Neural cell (in vitro differentiated cells): Measurements from ENCODE around the gene SGCD.

ENCODE experiments used
- EZH2 ChIP-seq: fragments of 200-600, 300-800 bp; shearing (Covaris generic), sonication (generic); IDR thresholded peaks from 2 replicates; pipeline ENCODE4 v1.6.1; 2014; ENCODE audit warnings: antibody characterized with exemption, low read length, borderline replicate concordance, mild to moderate bottlenecking; ENCODE audit not compliant: insufficient read depth, poor library complexity, severe bottlenecking
- MXI1 ChIP-seq: fragments of 450-650 bp; conservative IDR thresholded peaks from 2 replicates; pipeline ENCODE4 v1.6.1; 2014; ENCODE audit warnings: antibody characterized with exemption, mild to moderate bottlenecking; ENCODE audit not compliant: poor library complexity, severe bottlenecking
- RAD21 ChIP-seq: fragments of 450-650 bp; conservative IDR thresholded peaks from 2 replicates; pipeline ENCODE4 v1.6.1; 2014; ENCODE audit warnings: antibody characterized with exemption, mild to moderate bottlenecking, moderate library complexity
- TF ChIP-seq, protein P1 (sequence below): fragments of 450-650 bp; IDR thresholded peaks from 2 replicates; pipeline ENCODE4 v1.5.1; 2014; ENCODE audit warnings: antibody characterized with exemption, mild to moderate bottlenecking, moderate library complexity; ENCODE audit not compliant: poor library complexity, severe bottlenecking

- TF ChIP-seq, protein P1, sequence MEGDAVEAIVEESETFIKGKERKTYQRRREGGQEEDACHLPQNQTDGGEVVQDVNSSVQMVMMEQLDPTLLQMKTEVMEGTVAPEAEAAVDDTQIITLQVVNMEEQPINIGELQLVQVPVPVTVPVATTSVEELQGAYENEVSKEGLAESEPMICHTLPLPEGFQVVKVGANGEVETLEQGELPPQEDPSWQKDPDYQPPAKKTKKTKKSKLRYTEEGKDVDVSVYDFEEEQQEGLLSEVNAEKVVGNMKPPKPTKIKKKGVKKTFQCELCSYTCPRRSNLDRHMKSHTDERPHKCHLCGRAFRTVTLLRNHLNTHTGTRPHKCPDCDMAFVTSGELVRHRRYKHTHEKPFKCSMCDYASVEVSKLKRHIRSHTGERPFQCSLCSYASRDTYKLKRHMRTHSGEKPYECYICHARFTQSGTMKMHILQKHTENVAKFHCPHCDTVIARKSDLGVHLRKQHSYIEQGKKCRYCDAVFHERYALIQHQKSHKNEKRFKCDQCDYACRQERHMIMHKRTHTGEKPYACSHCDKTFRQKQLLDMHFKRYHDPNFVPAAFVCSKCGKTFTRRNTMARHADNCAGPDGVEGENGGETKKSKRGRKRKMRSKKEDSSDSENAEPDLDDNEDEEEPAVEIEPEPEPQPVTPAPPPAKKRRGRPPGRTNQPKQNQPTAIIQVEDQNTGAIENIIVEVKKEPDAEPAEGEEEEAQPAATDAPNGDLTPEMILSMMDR: no peak
- no peak for TF ChIP-seq RAD21
- TF ChIP-seq EZH2: no peak
- no peak for TF ChIP-seq MXI1
These were observed 123.8 kb downstream of the SGCD start for GRCh38 chr5:156450778-156451177.
